ENCODE results near the gene CCDC197.

The CCDC197 gene

DNA sequence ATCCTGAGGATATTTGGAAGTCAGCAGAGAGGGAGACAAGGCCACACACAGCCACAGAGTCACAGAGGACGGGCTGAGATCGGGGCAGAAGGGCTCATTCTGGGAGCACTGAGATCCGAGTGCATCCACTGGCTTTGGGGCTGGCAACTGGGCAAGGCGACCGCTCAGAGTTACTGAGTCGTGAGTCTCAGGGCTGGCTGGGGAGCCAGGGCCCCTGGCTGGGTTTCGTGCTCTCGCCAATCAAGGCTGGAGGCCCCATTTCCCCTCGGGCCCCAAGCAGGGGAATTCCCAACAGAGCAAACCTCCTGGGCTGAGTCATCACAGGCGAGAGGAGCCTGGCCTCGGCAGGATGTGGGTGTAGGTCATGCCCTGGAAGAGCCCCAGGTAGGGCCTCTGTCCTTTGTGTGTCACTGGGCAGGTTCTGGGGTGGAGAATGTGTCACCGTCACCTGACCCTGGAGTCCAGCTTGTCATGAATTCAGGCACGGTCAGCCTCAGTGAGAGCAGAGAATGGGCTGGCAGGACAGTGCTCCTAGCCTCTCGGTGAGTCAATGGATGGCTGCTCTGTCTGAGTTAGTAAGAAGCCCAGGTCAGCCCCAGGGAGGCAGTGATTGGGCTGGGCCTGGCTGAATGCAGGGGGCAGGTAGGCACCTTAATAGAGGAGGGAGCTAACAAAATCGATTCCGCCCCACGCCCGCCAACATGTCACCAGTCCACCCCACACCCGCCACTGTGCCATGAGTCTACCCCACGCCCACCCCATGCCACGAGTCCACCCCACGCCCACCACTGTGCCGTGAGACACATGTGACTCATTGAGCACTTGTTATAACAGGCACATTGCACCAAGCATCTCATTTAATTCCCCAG is 37.6 kb upstream of the CCDC197 start (continued):
- TF ChIP-seq, protein P1, sequence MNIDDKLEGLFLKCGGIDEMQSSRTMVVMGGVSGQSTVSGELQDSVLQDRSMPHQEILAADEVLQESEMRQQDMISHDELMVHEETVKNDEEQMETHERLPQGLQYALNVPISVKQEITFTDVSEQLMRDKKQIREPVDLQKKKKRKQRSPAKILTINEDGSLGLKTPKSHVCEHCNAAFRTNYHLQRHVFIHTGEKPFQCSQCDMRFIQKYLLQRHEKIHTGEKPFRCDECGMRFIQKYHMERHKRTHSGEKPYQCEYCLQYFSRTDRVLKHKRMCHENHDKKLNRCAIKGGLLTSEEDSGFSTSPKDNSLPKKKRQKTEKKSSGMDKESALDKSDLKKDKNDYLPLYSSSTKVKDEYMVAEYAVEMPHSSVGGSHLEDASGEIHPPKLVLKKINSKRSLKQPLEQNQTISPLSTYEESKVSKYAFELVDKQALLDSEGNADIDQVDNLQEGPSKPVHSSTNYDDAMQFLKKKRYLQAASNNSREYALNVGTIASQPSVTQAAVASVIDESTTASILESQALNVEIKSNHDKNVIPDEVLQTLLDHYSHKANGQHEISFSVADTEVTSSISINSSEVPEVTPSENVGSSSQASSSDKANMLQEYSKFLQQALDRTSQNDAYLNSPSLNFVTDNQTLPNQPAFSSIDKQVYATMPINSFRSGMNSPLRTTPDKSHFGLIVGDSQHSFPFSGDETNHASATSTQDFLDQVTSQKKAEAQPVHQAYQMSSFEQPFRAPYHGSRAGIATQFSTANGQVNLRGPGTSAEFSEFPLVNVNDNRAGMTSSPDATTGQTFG (tag by site-specific recombination; IDR thresholded peaks at IDR 0.05; ENCODE audit: borderline replicate concordance), result no peak
- TF ChIP-seq KLF10 (tag by site-specific recombination; IDR thresholded peaks at IDR 0.05), result no peak
- TF ChIP-seq ZNF629 (tag by site-specific recombination; IDR thresholded peaks at IDR 0.05), result peak; percentile 47; the same call in 1 of the 2 replicates
- no peak for TF ChIP-seq ZNF24 (tag by site-specific recombination; IDR thresholded peaks at IDR 0.05)
- no peak for TF ChIP-seq ZNF174 (tag by site-specific recombination; IDR thresholded peaks at IDR 0.05)
- no peak for TF ChIP-seq ZFP37 (tag by site-specific recombination; IDR thresholded peaks at IDR 0.05)
- no peak for TF ChIP-seq ZNF473 (tag by site-specific recombination; IDR thresholded peaks at IDR 0.05)
- no peak for TF ChIP-seq ZNF138 (tag by site-specific recombination; IDR thresholded peaks at IDR 0.05; ENCODE audit: borderline replicate concordance)
- TF ChIP-seq ZNF239 (tag by site-specific recombination; IDR thresholded peaks at IDR 0.05), result no peak
- TF ChIP-seq SP2 (tag by site-specific recombination; IDR thresholded peaks at IDR 0.05), result 0 out of 2 replicates have a peak, but pooled peaks have one; percentile 7
- no peak for TF ChIP-seq ZNF140 (tag by site-specific recombination; IDR thresholded peaks at IDR 0.05)
- TF ChIP-seq, protein P2, sequence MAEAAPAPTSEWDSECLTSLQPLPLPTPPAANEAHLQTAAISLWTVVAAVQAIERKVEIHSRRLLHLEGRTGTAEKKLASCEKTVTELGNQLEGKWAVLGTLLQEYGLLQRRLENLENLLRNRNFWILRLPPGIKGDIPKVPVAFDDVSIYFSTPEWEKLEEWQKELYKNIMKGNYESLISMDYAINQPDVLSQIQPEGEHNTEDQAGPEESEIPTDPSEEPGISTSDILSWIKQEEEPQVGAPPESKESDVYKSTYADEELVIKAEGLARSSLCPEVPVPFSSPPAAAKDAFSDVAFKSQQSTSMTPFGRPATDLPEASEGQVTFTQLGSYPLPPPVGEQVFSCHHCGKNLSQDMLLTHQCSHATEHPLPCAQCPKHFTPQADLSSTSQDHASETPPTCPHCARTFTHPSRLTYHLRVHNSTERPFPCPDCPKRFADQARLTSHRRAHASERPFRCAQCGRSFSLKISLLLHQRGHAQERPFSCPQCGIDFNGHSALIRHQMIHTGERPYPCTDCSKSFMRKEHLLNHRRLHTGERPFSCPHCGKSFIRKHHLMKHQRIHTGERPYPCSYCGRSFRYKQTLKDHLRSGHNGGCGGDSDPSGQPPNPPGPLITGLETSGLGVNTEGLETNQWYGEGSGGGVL (tag by site-specific recombination; IDR thresholded peaks at IDR 0.05), result peak; percentile 29; the same call in 1 of the 2 replicates
- TF ChIP-seq KLF16 (tag by site-specific recombination; IDR thresholded peaks at IDR 0.05), result no peak
- TF ChIP-seq ZNF561 (tag by site-specific recombination; IDR thresholded peaks at IDR 0.05; ENCODE audit: borderline replicate concordance), result no peak
- peak; percentile 87 for TF ChIP-seq ZNF341 (tag by site-specific recombination; IDR thresholded peaks at IDR 0.05; ENCODE audit: low read depth)
- no peak for TF ChIP-seq ZNF48 (tag by site-specific recombination; IDR thresholded peaks at IDR 0.05)
- TF ChIP-seq, protein P3, sequence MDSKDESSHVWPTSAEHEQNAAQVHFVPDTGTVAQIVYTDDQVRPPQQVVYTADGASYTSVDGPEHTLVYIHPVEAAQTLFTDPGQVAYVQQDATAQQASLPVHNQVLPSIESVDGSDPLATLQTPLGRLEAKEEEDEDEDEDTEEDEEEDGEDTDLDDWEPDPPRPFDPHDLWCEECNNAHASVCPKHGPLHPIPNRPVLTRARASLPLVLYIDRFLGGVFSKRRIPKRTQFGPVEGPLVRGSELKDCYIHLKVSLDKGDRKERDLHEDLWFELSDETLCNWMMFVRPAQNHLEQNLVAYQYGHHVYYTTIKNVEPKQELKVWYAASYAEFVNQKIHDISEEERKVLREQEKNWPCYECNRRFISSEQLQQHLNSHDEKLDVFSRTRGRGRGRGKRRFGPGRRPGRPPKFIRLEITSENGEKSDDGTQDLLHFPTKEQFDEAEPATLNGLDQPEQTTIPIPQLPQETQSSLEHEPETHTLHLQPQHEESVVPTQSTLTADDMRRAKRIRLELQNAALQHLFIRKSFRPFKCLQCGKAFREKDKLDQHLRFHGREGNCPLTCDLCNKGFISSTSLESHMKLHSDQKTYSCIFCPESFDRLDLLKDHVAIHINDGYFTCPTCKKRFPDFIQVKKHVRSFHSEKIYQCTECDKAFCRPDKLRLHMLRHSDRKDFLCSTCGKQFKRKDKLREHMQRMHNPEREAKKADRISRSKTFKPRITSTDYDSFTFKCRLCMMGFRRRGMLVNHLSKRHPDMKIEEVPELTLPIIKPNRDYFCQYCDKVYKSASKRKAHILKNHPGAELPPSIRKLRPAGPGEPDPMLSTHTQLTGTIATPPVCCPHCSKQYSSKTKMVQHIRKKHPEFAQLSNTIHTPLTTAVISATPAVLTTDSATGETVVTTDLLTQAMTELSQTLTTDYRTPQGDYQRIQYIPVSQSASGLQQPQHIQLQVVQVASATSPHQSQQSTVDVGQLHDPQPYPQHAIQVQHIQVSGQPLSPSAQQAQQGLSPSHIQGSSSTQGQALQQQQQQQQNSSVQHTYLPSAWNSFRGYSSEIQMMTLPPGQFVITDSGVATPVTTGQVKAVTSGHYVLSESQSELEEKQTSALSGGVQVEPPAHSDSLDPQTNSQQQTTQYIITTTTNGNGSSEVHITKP (tag by site-specific recombination; IDR thresholded peaks at IDR 0.05), result no peak
- TF ChIP-seq, protein P4, sequence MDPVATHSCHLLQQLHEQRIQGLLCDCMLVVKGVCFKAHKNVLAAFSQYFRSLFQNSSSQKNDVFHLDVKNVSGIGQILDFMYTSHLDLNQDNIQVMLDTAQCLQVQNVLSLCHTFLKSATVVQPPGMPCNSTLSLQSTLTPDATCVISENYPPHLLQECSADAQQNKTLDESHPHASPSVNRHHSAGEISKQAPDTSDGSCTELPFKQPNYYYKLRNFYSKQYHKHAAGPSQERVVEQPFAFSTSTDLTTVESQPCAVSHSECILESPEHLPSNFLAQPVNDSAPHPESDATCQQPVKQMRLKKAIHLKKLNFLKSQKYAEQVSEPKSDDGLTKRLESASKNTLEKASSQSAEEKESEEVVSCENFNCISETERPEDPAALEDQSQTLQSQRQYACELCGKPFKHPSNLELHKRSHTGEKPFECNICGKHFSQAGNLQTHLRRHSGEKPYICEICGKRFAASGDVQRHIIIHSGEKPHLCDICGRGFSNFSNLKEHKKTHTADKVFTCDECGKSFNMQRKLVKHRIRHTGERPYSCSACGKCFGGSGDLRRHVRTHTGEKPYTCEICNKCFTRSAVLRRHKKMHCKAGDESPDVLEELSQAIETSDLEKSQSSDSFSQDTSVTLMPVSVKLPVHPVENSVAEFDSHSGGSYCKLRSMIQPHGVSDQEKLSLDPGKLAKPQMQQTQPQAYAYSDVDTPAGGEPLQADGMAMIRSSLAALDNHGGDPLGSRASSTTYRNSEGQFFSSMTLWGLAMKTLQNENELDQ (tag by site-specific recombination; IDR thresholded peaks at IDR 0.05; ENCODE audit: low read depth), result no peak
- TF ChIP-seq ZNF501 (tag by site-specific recombination; IDR thresholded peaks at IDR 0.05), result no peak
- TF ChIP-seq ZNF214 (tag by site-specific recombination; IDR thresholded peaks at IDR 0.05; ENCODE audit: borderline replicate concordance), result no peak
- TF ChIP-seq, protein P5, sequence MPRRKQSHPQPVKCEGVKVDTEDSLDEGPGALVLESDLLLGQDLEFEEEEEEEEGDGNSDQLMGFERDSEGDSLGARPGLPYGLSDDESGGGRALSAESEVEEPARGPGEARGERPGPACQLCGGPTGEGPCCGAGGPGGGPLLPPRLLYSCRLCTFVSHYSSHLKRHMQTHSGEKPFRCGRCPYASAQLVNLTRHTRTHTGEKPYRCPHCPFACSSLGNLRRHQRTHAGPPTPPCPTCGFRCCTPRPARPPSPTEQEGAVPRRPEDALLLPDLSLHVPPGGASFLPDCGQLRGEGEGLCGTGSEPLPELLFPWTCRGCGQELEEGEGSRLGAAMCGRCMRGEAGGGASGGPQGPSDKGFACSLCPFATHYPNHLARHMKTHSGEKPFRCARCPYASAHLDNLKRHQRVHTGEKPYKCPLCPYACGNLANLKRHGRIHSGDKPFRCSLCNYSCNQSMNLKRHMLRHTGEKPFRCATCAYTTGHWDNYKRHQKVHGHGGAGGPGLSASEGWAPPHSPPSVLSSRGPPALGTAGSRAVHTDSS (tag by site-specific recombination; IDR thresholded peaks at IDR 0.05), result no peak
- TF ChIP-seq ZBTB21 (tag by site-specific recombination; IDR thresholded peaks at IDR 0.05), result no peak
- no peak for TF ChIP-seq ZNF175 (tag by site-specific recombination; IDR thresholded peaks at IDR 0.05)
- no peak for TF ChIP-seq FEZF1 (tag by site-specific recombination; IDR thresholded peaks at IDR 0.05)
- TF ChIP-seq ZNF555 (tag by site-specific recombination; conservative IDR thresholded peaks at IDR 0.05), result no peak
- no peak for TF ChIP-seq ZNF776 (tag by site-specific recombination; IDR thresholded peaks at IDR 0.05; ENCODE audit: borderline replicate concordance)
- TF ChIP-seq ZNF223 (tag by site-specific recombination; IDR thresholded peaks at IDR 0.05), result no peak
- peak; percentile 68; the same call in 1 of the 2 replicates for TF ChIP-seq SP7 (tag by site-specific recombination; IDR thresholded peaks at IDR 0.05)
